K562 (cell line): Measurements from ENCODE around the gene FAF2. TPM values are rescaled to one million over a fixed set of nuclear protein-coding genes. Genes with fewer than 3 reads are reported as not detected.

Experiments
- ATAC-seq: fragments of 200-7000 bp; cut with Tn5 transposase; 3 replicates; pipeline ENCODE4 v1.9.1; 2020; ENCODE audit warnings: moderate library complexity
- BruUV-seq: library from RNA; stranded (reverse); fragments of 400-500 nt; replicated peaks from 2 replicates; lab custom pipeline; 2021; lab: Mats Ljungman, UMichigan
- CTCF ChIA-PET: fragments of 300-600 bp; formaldehyde crosslinking; extraction: SDS; loops from one replicate; lab custom pipeline; 2021; ENCODE audit warnings: low intra/inter-chr PET ratio; lab: Yijun Ruan, JAX
- POLR2A ChIA-PET: fragments of 300-600, 350-650 bp; sonication (Branson Sonifier 250); formaldehyde crosslinking; extraction: SDS; loops from one replicate; lab custom pipeline; 2021; ENCODE audit warnings: antibody characterized with exemption, inconsistent platforms; lab: Yijun Ruan, JAX
- DNase-seq, 4 experiments: peaks; one replicate each; pipeline versions ENCODE4 v3.0.0 to v3.0.0-alpha.2; 2011 to 2018; ENCODE audit warnings: low spot score in 3 of 4, mixed read lengths in 3 of 4; ENCODE audit errors: extremely low read depth in 1 of 4
- FAIRE-seq: peaks from 2 replicates; lab custom pipeline; 2011; peaks lifted over from hg19 to GRCh38; lab: Jason Lieb, UNC
- H2AFZ ChIP-seq: 2 replicates; pipeline ENCODE4 v1.6.0; 2011; ENCODE audit warnings: low read depth, low read length, control low read depth, inconsistent platforms
- H3K27ac ChIP-seq: fragments of 200-600 bp; 3 replicates; pipeline ENCODE4 v1.8.0; 2011; ENCODE audit warnings: low read depth, mild to moderate bottlenecking, control low read depth, inconsistent platforms, low read length, moderate library complexity, mixed read lengths; ENCODE audit errors: extremely low read depth
- H3K27me3 ChIP-seq, 2 experiments: fragments of 300-600 bp in 1 of 2; 2 replicates in 1 of 2; 3 replicates in 1 of 2; pipeline versions ENCODE4 v1.6.0 to v1.8.0; 2011; ENCODE audit warnings: inconsistent platforms in 2 of 2, low read length in 2 of 2, mild to moderate bottlenecking in 1 of 2, mixed read lengths in 1 of 2, moderate library complexity in 1 of 2; ENCODE audit not compliant: control insufficient read depth in 2 of 2, insufficient read depth in 2 of 2
- H3K36me3 ChIP-seq: fragments of 300-600 bp; 3 replicates; pipeline ENCODE4 v1.8.0; 2011; ENCODE audit warnings: mild to moderate bottlenecking, low read length, inconsistent platforms; ENCODE audit not compliant: control insufficient read depth, insufficient read depth
- H3K4me1 ChIP-seq, 2 experiments: fragments of 200-600 bp in 1 of 2; replicated peaks in 1 of 2; 2 replicates in 1 of 2; 3 replicates in 1 of 2; pipeline versions ENCODE4 v1.5.1 to v1.8.0; 2011; ENCODE audit warnings: inconsistent platforms in 2 of 2, low read length in 2 of 2, mild to moderate bottlenecking in 1 of 2, mixed read lengths in 1 of 2, moderate library complexity in 1 of 2; ENCODE audit not compliant: control insufficient read depth in 2 of 2, insufficient read depth in 2 of 2
- H3K4me2 ChIP-seq: 2 replicates; pipeline ENCODE4 v1.6.1; 2011; ENCODE audit warnings: low read length, control low read depth, inconsistent platforms, mixed read lengths; ENCODE audit not compliant: insufficient read depth
- H3K4me3 ChIP-seq: fragments of 200-600 bp; sonication (generic), shearing (Covaris generic); 2 replicates; pipeline ENCODE4 v1.5.1; 2016; ENCODE audit warnings: control low read depth, inconsistent platforms
- H3K79me2 ChIP-seq: fragments of 200-600 bp; 3 replicates; pipeline ENCODE4 v1.8.0; 2011; ENCODE audit warnings: low read length, inconsistent platforms; ENCODE audit not compliant: control insufficient read depth, insufficient read depth
- H3K9ac ChIP-seq, 2 experiments: 2 replicates each; pipeline versions ENCODE4 v1.6.0 to v1.6.1; 2011; ENCODE audit warnings: low read depth in 2 of 2, low read length in 2 of 2, control low read depth in 1 of 2, inconsistent platforms in 1 of 2, mild to moderate bottlenecking in 1 of 2, mixed read lengths in 1 of 2; ENCODE audit not compliant: insufficient read depth in 1 of 2
- H3K9me1 ChIP-seq: one replicate; pipeline ENCODE4 v1.6.0; 2011; ENCODE audit warnings: inconsistent platforms, mild to moderate bottlenecking, low read length, moderate library complexity; ENCODE audit not compliant: control insufficient read depth, insufficient read depth
- H3K9me3 ChIP-seq: replicated peaks from 2 replicates; pipeline ENCODE4 v1.5.1; 2011; ENCODE audit warnings: low read depth, low read length, inconsistent platforms; ENCODE audit not compliant: control insufficient read depth, insufficient read depth
- H4K20me1 ChIP-seq: replicated peaks from 2 replicates; pipeline ENCODE4 v1.6.1; 2011; ENCODE audit warnings: low read length, inconsistent platforms, mixed read lengths; ENCODE audit not compliant: control insufficient read depth, insufficient read depth
- CHD7 ChIP-seq: fragments of 200-600 bp; sonication (generic); IDR thresholded peaks from one replicate; pipeline ENCODE4 v1.6.1; 2012; ENCODE audit warnings: mild to moderate bottlenecking, low read depth, low read length, inconsistent platforms
- KAT2B ChIP-seq: IDR thresholded peaks from one replicate; pipeline ENCODE4 v1.6.1; 2012; ENCODE audit warnings: low read depth, mild to moderate bottlenecking, control low read depth, inconsistent platforms, low read length, moderate library complexity
- SMC3 ChIP-seq: conservative IDR thresholded peaks from 2 replicates; pipeline ENCODE4 v1.6.1; 2011; ENCODE audit warnings: low read depth, low read length, improper control_type of control experiment; ENCODE audit not compliant: insufficient read depth
- UBTF ChIP-seq, 2 experiments: IDR thresholded peaks; 2 replicates each; pipeline ENCODE4 v1.6.1; 2012; ENCODE audit warnings: improper control_type of control experiment in 2 of 2, low read depth in 2 of 2, low read length in 2 of 2, borderline replicate concordance in 1 of 2
- ZBTB17 ChIP-seq: fragments of 450-650 bp; formaldehyde crosslinking; IDR thresholded peaks from 2 replicates; pipeline ENCODE4 v1.4.0; 2020; ENCODE audit warnings: mild to moderate bottlenecking
- ZNF282 ChIP-seq: sonication (generic); formaldehyde crosslinking; IDR thresholded peaks from 2 replicates; pipeline ENCODE4 v1.8.1; 2023; ENCODE audit warnings: missing genetic modification reagents
- ZNF384 ChIP-seq: IDR thresholded peaks from 2 replicates; pipeline ENCODE4 v1.6.1; 2012; ENCODE audit warnings: low read depth, low read length, improper control_type of control experiment
- WGBS: fragments of 100-300 bp; shearing (Covaris generic); methylation state at CpG from one replicate; pipeline ENCODE4 v1.1.6; 2016; ENCODE audit warnings: low coverage, mixed read lengths; ENCODE audit not compliant: insufficient coverage; ENCODE audit errors: missing lambda C conversion rate; 5-methylcytosine and 5-hydroxymethylcytosine counted together
- in situ Hi-C: fragments of 300-500 bp; cut with MboI; formaldehyde crosslinking; loops from 4 replicates; pipeline ENCODE4 v1.15.0; 2018; ENCODE audit warnings: inconsistent platforms, mixed read lengths
- intact Hi-C: fragments of 100-400 bp; cut with micrococcal nuclease; formaldehyde crosslinking; loops from 2 replicates; pipeline ENCODE4 v1.14.2; 2022
- polyA plus RNA-seq, 8 experiments: library from polyadenylated mRNA; depleted of rRNA in 4 of 8; stranded (reverse) in 5 of 8; unstranded in 3 of 8; fragments of >200 nt; fragmentation: Nextera tagmentation in 2 of 8; fragmentation: Illumina TruSeq in 1 of 8; extraction: Ambion mirVana in 2 of 8; extraction: Trizol in 1 of 8; gene quantifications; 2 replicates each; pipeline versions ENCODE4 v1.2.1 to v1.2.3, GENCODE V29; 2011 to 2014; ENCODE audit warnings: inconsistent platforms in 1 of 8, missing spikeins in 1 of 8
- total RNA-seq, 7 experiments: library from RNA; depleted of rRNA in 6 of 7; stranded (reverse); fragments of >200 nt in 6 of 7; fragmentation: Illumina TruSeq in 2 of 7; extraction: Trizol in 2 of 7; gene quantifications; 2 replicates each; pipeline versions ENCODE4 v1.2.1 to v1.2.3, GENCODE V29; 2011 to 2021; ENCODE audit warnings: low replicate concordance in 1 of 7

FAF2 gene
- total and polyA plus RNA-seq, 9 of the 15 experiments (the other 6 are each of a cell fraction or from before 2014, with no cell fraction given): 25.0 to 44.6 (median 36.1) TPM

GRCh38 chr5:176529741-176530141 is 81.6 kb downstream of the FAF2 start:
- WGBS: 92% methylated on average over 9 of the region's 11 CpGs
- peaks cover 18 to 51% of the 10 kb centered on the region in 2 experiments for H3K4me1 ChIP-seq
- TF ChIP-seq CHD7: no peak
- no peak for TF ChIP-seq ZBTB17 (CRISPR knock-in tag)
- TF ChIP-seq SMC3: no peak
- no peak for TF ChIP-seq ZNF282 (CRISPR knock-in tag)
- no peak for TF ChIP-seq ZNF384
- no peak for TF ChIP-seq KAT2B
- TF ChIP-seq UBTF (IDR thresholded peaks at IDR 0.05; ENCODE audit: borderline replicate concordance in 1 of 2, low read depth in 2 of 2, low read length in 2 of 2): no peak
- no peak overlapping the region for H3K27ac ChIP-seq
- no peak overlapping the region for H3K4me2 ChIP-seq
- H3K79me2 ChIP-seq: peaks cover 23% of the 10 kb centered on the region
- ATAC-seq (no peak), FAIRE-seq (no peak), DNase-seq (no peak)
- ChIA-PET CTCF (no interaction called here), POLR2A (interaction anchor here (0.9 to 2.0 kb wide), 2 partner anchors 8 to 11 kb away, joined by 3 to 6 read pairs; partner anchors contain the start of gene RNF44)
- H4K20me1 ChIP-seq: peaks cover 21% of the 10 kb centered on the region; the same call in 1 of the 2 replicates
- no TSS peak for BruUV-seq
- in situ Hi-C loops (no loop called here), intact Hi-C loops (no loop called here)
- no peak overlapping the region for H3K4me3 ChIP-seq
- H3K36me3 ChIP-seq: peaks cover 69% of the 10 kb centered on the region; the same call in 2 of the 3 replicates
- H3K9me1 ChIP-seq: peaks cover 4% of the 10 kb centered on the region
- no peaks in the 10 kb centered on the region for H3K27me3 ChIP-seq
- no peaks in the 10 kb centered on the region for H3K9me3 ChIP-seq
- H2AFZ ChIP-seq: no peak overlapping the region
- H3K9ac ChIP-seq: no peak overlapping the region
